HAP-1 (cell line): ENCODE data around the gene NUMBL.
"Not testable (repeated sequence)": the region's sequence is repeated elsewhere in the genome, so short reads cannot be mapped to it uniquely, and the experiment has no call there.

ENCODE experiments used
- DNase-seq, 2 experiments: peaks; one replicate each; pipeline ENCODE4 v3.0.0-alpha.2; 2016 to 2020; ENCODE audit warnings: low spot score in 2 of 2
- H3K27me3 ChIP-seq: fragments of 250-450 bp; sonication (Bioruptor Pico); 2 replicates; pipeline ENCODE4 v1.5.1; 2020; ENCODE audit warnings: low read depth, mild to moderate bottlenecking, moderate library complexity
- H3K36me3 ChIP-seq: fragments of 250-450 bp; sonication (Bioruptor Pico); replicated peaks from 2 replicates; pipeline ENCODE4 v1.5.1; 2020; ENCODE audit warnings: mild to moderate bottlenecking
- H3K4me1 ChIP-seq: fragments of 250-450 bp; sonication (Bioruptor Pico); 2 replicates; pipeline ENCODE4 v1.5.1; 2020; ENCODE audit warnings: mild to moderate bottlenecking
- H3K4me3 ChIP-seq: fragments of 250-450 bp; sonication (Bioruptor Pico); 2 replicates; pipeline ENCODE4 v1.5.1; 2020; ENCODE audit warnings: mild to moderate bottlenecking, moderate library complexity
- H3K9me3 ChIP-seq: fragments of 250-450 bp; sonication (Bioruptor Pico); 2 replicates; pipeline ENCODE4 v1.5.1; 2020; ENCODE audit warnings: mild to moderate bottlenecking, moderate library complexity
- in situ Hi-C: fragments of 300-500 bp; cut with MboI; formaldehyde crosslinking; loops from 3 replicates; pipeline ENCODE4 v1.14.3; 2020; ENCODE audit warnings: low sequenced_read_pairs, inconsistent platforms, mixed read lengths

Gene NUMBL

DNA sequence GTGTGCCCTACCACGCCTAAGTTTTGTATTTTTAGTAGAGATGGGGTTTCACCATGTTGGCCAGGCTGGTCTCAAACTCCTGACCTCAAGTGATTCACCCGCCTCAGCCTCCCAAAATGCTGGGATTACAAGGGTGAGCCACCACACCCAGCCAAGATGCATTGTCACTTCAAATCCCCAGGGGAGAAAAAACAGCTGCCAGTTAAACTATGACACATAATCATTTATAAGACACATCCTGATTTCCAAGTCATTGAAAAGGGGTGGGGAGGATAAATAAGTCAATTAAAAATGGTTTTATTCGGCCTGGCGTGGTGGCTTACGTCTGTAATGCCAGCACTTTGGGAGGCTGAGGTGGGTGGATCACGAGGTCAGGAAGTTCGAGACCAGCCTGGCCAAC lies 34.8 kb downstream of the NUMBL start:
- not testable (repeated sequence) for H3K9me3 ChIP-seq, H3K36me3 ChIP-seq, DNase-seq, H3K27me3 ChIP-seq, H3K4me3 ChIP-seq, H3K4me1 ChIP-seq
- in situ Hi-C loops: loop anchor here (25.0 kb wide), 1 partner anchor 257 kb away; no protein-coding TSS in a partner anchor

DNA sequence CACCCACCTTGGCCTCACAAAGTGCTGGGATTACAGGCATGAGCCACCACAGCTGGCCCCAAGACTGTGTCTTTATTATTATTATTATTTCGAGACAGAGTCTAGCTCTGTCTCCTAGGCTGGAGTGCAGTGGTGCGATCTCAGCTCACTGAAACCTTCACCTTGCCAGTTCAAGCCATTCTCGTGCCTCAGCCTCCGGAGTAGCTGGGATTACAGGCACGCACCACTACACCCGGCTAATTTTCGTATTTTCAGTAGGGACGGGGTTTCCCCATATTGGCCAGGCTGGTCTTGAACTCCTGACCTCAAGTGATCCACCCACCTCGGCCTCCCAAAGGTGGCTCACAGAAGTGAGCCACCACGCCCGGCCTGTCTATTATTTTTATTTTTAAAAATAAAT lies 38.1 kb downstream of the NUMBL start:
- H3K4me3 ChIP-seq, H3K27me3 ChIP-seq, H3K36me3 ChIP-seq, H3K9me3 ChIP-seq, H3K4me1 ChIP-seq, DNase-seq: not testable (repeated sequence)
- in situ Hi-C loops: loop anchor here (25.0 kb wide), 1 partner anchor 260 kb away; no protein-coding TSS in a partner anchor

DNA sequence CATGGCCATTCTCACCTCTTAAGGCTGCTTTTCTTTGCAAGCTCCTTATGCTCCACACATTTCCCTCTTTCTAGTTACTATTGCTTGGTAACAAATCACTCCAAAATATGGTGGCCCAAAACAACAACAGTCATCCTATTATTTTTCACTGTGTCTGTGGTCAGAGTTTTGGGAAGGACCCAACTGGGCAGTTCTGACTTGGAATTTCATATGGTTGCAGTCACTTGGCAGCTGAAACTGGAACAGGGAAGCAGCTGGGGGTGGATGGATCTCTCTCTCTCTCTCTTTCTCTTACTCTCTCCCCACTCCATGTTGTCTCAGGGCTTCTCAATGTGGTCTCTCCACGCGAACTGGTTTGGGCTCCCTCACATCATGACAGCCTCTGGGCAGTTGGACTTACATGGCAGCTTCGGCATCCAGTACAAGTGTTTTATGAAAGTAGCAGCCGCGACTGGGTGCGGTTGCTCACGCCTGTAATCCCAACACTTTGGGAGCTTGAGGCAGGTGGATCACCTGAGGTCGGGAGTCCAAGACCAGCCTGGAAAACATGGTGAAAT lies 39.6 kb downstream of the NUMBL start:
- Histone ChIP-seq H3K4me1 (peaks cover under 1% of the 10 kb centered on the region; the same call in 1 of the 2 replicates), H3K36me3 (no peaks in the 10 kb centered on the region), H3K4me3 (no peak overlapping the region), H3K9me3 (no peaks in the 10 kb centered on the region), H3K27me3 (no peaks in the 10 kb centered on the region)
- DNase-seq: no peak
- in situ Hi-C loops: loop anchor here (25.0 kb wide), 1 partner anchor 261 kb away; no protein-coding TSS in a partner anchor

DNA sequence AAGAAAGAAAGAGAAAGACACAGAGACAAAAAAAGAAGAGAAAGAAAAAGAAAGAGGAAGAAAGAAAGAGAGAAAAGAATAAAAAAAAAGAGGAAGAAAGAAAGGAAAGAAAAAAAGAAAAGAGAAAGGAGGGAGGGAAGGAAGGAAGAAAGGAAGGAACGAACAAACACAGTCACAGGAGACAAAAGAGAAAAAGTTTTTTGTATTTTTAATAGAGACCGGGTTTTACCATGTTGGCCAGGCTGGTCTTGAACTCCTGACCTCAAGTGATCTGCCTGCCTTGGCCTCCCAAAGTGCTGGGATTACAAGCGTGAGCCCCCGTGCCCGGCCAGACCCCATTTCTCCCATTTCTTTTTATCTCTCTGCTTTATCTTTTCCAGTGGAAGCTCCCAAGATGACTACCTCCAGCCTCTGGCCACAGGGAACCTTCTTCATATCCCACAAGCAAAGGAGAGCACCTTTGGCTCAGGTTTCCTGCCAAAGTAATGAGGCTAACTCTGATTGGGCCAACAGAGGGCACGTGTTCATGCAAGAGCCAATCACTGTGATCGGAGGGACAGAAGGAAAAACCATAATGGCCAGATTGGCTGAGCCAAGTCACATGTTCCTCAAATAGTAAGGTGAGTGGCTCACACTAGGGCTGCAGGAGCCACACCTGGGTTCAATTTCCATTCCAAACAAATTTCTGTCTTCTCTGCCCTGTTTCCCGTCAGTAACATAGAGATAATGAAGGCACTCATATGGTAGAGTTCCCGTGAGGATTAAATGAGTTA lies 40.4 kb downstream of the NUMBL start:
- not testable (repeated sequence) for DNase-seq, H3K4me1 ChIP-seq, H3K4me3 ChIP-seq, H3K9me3 ChIP-seq, H3K36me3 ChIP-seq, H3K27me3 ChIP-seq
- in situ Hi-C loops: loop anchor here (25.0 kb wide), 1 partner anchor 262 kb away; no protein-coding TSS in a partner anchor

DNA sequence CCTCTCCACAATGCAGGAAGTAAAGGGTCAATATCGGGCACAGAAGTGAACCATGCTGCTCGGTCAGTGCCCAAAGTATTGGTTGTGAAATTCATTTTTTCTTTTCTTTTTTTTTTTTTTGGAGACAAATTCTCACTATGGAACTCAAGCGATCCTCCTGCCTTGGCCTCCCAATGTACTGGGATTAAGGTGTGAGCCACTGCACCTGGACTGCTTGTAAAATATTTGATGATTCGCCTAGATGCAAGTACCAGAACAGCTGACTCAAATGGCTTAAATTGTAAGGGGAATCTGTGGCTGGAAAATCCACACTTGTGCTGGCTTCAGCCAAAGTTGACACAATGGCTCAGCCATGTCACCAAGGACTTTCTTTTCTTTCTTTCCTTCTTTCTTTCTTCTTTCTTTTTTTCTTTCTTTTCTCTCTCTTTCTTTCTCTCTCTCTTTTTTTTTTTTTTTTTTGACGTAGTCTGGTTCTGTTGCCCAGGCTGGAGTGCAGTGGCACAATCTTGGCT lies 43.7 kb downstream of the NUMBL start:
- no peaks in the 10 kb centered on the region for H3K27me3 ChIP-seq
- no peaks in the 10 kb centered on the region for H3K9me3 ChIP-seq
- no peaks in the 10 kb centered on the region for H3K36me3 ChIP-seq
- H3K4me3 ChIP-seq: no peak overlapping the region
- H3K4me1 ChIP-seq: peaks cover 3% of the 10 kb centered on the region; the same call in 1 of the 2 replicates
- no peak for DNase-seq
- in situ Hi-C loops: no loop called here

DNA sequence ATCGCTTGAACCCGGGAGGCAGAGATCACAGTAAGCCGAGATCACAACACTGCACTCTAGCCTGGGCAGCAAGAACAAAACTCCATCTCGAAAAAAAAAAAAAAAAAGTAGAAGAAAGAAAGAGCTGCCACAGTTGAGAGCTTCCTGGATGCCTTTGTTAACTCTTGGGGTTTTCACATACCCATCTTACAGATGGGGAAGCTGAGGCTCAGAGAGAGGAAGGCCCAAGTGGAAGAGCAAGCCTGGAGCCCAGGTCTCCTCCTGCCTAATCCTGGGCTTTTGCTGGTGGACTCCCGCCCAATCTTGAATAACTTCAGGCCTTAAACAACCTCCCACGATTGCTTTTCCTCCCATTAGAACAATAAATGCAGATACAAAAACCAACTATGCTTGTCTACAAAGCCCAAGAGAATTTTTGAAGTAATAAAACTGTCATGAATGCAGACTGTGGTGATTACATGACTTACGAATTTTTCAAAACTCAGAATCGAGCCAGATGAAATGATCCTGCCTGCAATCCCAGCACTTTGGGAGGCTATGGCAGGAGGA lies 47.6 kb downstream of the NUMBL start:
- in situ Hi-C loops: no loop called here
- no peak for DNase-seq
- Histone ChIP-seq H3K4me1 (peaks cover 3% of the 10 kb centered on the region; the same call in 1 of the 2 replicates), H3K4me3 (no peak overlapping the region), H3K36me3 (no peaks in the 10 kb centered on the region), H3K27me3 (no peaks in the 10 kb centered on the region), H3K9me3 (no peaks in the 10 kb centered on the region)

DNA sequence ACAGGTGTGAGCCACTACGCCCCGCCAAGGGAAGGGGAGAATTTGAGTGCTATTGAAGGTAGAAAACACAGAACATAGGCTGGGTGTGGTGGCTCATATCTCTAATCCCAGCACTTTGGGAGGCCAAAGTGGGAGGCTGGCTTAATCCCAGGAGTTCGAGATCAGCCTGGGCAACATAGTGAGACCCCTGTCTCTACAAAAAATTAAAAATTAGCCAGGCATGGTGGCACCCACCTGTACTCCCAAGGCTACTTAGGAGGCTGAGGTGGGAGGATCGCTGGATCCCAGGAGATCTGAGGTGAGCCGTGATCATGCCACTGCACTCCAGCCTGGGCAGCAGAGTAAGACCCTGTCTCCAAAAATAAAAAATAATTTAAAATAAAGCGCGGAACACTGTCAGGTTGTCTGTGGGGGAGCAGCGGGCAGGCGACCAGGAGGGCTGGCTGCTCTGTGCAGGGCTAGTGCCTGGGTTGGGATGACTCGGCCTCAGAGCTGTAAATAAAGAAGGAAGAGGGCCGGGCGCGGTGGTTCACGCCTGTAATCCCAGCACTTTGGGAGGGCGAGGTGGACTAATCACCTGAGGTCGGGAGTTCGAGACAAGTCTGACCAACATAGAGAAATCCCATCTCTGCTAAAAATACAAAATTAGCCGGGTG lies 48.3 kb downstream of the NUMBL start:
- Histone ChIP-seq H3K4me3 (no peak overlapping the region), H3K27me3 (no peaks in the 10 kb centered on the region), H3K4me1 (peaks cover 3% of the 10 kb centered on the region; the same call in 1 of the 2 replicates), H3K9me3 (no peaks in the 10 kb centered on the region), H3K36me3 (no peaks in the 10 kb centered on the region)
- in situ Hi-C loops: no loop called here
- DNase-seq: no peak

DNA sequence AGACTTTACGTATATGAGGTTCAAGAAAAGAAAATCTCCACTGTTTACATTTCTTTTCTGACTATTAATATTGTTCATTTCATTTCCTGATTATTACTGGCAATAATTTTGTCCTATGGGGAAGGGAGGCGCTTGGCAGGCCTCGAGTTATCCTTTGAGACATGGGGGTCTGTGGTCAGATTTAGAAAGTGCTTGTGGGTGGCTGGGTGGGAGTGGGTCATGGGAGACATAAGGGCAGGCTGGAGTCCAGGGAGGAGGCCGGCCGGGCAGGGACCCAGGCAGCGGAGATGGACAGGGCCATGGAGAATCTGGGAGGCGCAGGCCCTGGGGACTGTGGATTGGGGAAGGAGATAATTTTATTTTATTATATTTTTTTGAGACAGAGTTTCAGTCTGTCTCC lies 49.2 kb downstream of the NUMBL start:
- Histone ChIP-seq H3K36me3 (no peaks in the 10 kb centered on the region), H3K4me1 (peaks cover 3% of the 10 kb centered on the region; the same call in 1 of the 2 replicates), H3K4me3 (no peak overlapping the region), H3K9me3 (no peaks in the 10 kb centered on the region), H3K27me3 (0 out of 2 replicates have a peak, but pooled peaks cover 3% of the 10 kb centered on the region)
- no peak for DNase-seq
- in situ Hi-C loops: no loop called here

DNA sequence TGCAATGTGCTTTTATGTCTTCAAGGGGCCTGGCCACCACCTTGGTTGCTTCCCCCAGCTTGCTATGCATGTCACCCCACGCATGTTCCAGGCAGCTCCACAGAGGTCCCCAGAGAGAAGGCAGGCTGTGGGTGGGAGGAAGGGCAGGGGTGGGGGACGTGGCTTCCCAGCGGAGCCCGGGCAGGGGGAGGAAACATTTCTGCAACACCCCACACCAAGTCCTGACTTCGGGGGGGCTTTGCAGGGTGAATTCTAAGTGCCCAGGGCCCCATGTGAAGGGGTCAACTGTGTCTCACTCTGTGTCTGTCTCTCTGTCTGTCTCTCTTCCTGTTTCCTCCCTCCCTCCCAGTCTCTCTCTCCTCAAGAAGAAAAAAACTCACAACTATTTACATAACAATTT lies 49.7 kb downstream of the NUMBL start:
- no peak for DNase-seq
- Histone ChIP-seq H3K9me3 (no peaks in the 10 kb centered on the region), H3K4me3 (no peak overlapping the region), H3K36me3 (no peaks in the 10 kb centered on the region), H3K4me1 (peaks cover 1% of the 10 kb centered on the region; the same call in 1 of the 2 replicates), H3K27me3 (0 out of 2 replicates have a peak, but pooled peaks cover 3% of the 10 kb centered on the region)
- in situ Hi-C loops: no loop called here

DNA sequence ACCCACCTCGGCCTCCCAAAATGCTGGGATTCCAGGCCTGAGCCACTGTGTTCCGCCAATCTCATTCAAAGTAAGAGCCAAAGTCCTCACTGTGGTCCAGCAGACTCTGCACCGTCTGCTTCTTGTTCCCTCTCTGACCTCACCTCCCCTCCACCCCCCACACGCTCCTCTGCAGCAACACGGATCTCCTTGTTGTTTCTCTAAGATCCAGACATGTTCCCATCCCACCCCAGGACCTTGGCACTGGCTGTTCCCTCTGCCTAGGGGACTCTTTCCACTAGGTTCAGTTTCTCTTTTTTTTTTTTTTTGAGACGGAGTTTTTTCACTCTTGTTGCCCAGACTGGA lies 50.8 kb downstream of the NUMBL start:
- no peak for DNase-seq
- no peak overlapping the region for H3K4me3 ChIP-seq
- H3K4me1 ChIP-seq: no peaks in the 10 kb centered on the region
- no peaks in the 10 kb centered on the region for H3K36me3 ChIP-seq
- in situ Hi-C loops: loop anchor here (10.0 kb wide), 1 partner anchor 335 kb away; no protein-coding TSS in a partner anchor
- H3K9me3 ChIP-seq: no peaks in the 10 kb centered on the region
- H3K27me3 ChIP-seq: peaks cover 5% of the 10 kb centered on the region; the same call in 1 of the 2 replicates

DNA sequence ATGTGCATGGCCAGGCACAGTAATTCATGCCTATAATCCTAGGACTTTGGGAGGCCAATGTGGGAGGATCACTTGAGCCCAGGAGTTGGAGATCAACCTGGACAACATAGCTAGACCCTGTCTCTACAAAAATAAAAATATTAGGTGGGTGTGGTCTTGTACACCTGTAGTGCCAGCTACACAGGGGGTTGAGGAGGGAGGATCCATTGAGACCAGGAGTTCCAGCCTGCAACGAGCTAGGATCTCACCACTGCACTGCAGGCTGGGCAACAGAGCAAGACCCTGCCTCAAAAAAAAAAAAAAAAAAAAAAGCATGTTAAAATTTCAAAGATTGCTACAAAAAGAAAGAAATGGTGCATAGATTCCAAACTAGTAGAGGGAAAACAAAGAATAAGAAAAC lies 52.1 kb downstream of the NUMBL start:
- peaks cover 5% of the 10 kb centered on the region; the same call in 1 of the 2 replicates for H3K27me3 ChIP-seq
- no peak for DNase-seq
- H3K4me3 ChIP-seq: no peak overlapping the region
- no peaks in the 10 kb centered on the region for H3K9me3 ChIP-seq
- in situ Hi-C loops: loop anchor here (10.0 kb wide), 1 partner anchor 334 kb away; no protein-coding TSS in a partner anchor
- no peaks in the 10 kb centered on the region for H3K4me1 ChIP-seq
- no peaks in the 10 kb centered on the region for H3K36me3 ChIP-seq

DNA sequence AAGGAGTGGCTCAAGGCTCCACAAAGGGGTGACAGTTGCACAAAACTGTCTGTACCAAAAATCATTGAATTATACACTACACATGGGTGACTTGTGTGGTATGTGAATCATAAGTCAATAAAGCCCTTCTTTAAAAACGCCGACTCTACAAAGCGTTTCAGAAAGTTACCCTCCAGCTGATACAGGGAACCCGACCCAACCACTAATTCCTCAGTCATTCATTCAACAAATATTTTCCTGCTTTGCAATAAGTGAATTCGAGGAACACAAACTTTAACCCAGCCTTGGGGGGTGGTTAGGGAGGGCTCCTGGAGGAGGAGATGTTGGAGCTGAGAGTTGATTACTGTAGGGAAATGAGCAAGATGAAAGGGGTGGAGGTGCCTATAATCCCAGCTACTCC lies 57.2 kb downstream of the NUMBL start:
- H3K4me3 ChIP-seq: no peak overlapping the region
- no peaks in the 10 kb centered on the region; the same call in 1 of the 2 replicates for H3K36me3 ChIP-seq
- H3K27me3 ChIP-seq: peaks cover 5% of the 10 kb centered on the region; the same call in 1 of the 2 replicates
- no peaks in the 10 kb centered on the region for H3K4me1 ChIP-seq
- H3K9me3 ChIP-seq: no peaks in the 10 kb centered on the region
- DNase-seq: no peak
- in situ Hi-C loops: loop anchor here (10.0 kb wide), 1 partner anchor 328 kb away; no protein-coding TSS in a partner anchor

DNA sequence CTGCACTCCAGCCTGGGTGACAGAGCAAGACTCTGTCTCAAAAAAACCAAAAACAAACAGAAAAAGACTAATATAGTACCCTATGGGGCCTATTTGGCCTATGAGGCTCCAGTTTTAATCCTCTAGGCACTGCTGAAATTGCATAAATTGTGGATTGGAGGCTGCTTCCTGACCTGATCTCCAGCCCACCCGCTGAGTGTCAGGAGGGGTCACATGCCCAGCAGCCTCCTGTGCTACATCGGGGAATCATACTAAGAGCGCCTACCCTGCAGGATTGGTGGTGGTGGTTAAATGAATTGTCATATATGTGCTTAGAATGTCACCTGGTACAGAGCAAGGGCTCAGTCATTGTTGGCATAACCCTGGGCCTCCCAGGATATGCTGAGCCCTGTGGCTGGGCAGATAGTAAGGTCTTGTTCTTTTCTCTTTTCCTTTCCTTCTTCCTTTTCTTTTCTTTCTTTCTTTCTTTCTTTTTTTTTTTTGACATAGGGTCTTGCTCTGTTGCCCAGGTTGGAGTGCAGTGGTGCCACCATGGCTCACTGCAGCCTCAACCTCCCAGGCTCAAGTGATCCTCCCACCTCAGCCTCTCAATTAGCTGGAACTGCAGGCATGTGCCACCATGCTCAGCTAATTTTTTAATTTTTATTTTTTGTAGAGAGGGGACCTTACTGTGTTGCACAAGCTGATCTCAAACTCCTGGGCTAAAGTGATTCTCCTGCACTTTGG lies 58.0 kb downstream of the NUMBL start:
- H3K4me1 ChIP-seq: no peaks in the 10 kb centered on the region
- in situ Hi-C loops: loop anchor here (10.0 kb wide), 1 partner anchor 328 kb away; no protein-coding TSS in a partner anchor
- H3K36me3 ChIP-seq: no peaks in the 10 kb centered on the region; the same call in 1 of the 2 replicates

More for the DNA sequence above, 58.0 kb downstream of the NUMBL start:
- Histone ChIP-seq H3K9me3 (no peaks in the 10 kb centered on the region), H3K4me3 (no peak overlapping the region), H3K27me3 (peaks cover 5% of the 10 kb centered on the region; the same call in 1 of the 2 replicates)
- no peak for DNase-seq
